ENCODE results near the gene FASTK. TPM values are rescaled to one million over a fixed set of nuclear protein-coding genes. Genes with fewer than 3 reads are reported as not detected.

The FASTK gene
- total and polyA plus RNA-seq, 2 donors, result 52.2 to 142 TPM

DNA sequence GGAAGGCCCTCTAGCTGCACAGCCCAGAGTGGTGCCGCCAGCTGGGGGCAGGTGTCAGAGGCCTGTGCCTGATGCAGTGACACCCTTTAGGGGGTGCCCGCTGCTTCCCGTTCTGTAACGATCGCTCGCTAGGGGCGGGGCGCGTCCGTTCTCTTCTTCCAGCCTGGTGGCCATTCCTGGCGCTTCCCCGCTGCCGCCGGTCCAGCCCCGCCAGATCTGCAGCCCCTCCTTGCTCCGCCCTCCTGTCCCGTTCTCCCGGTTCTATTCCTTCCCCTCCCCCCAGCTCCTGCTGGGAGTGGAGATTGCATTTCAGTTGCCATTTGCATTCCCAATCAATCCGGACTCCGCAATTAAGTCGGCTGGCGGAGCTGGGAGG lies 44.8 kb upstream of the FASTK start:
- no peak for DNase-seq (ENCODE audit: low read depth in 6 of 9, low spot score in 9 of 9)
- no peak overlapping the region for H3K27ac ChIP-seq (ENCODE audit: low read depth in 1 of 2, low read length in 1 of 2)
- 91% methylated on average over 22 of the region's 22 CpGs for WGBS
- H3K36me3 ChIP-seq (ENCODE audit: control insufficient read depth in 2 of 2, insufficient read depth in 2 of 2, low read length in 1 of 2), result peaks cover 0 to 4% of the 10 kb centered on the region in 2 donors
- peaks cover 0 to 38% of the 10 kb centered on the region in 2 donors for H3K27me3 ChIP-seq (ENCODE audit: control insufficient read depth in 2 of 2, insufficient read depth in 1 of 2, low read length in 1 of 2)
- peaks cover 0 to 6% of the 10 kb centered on the region in 2 donors for H3K9me3 ChIP-seq (ENCODE audit: control insufficient read depth in 2 of 2, insufficient read depth in 1 of 2, low read length in 1 of 2)
- H3K4me1 ChIP-seq (ENCODE audit: control insufficient read depth in 2 of 2, insufficient read depth in 2 of 2, low read length in 2 of 2), result peaks cover 0 to 2% of the 10 kb centered on the region in 2 donors
- H3K4me3 ChIP-seq (ENCODE audit: low read length in 2 of 2), result no peak overlapping the region

DNA sequence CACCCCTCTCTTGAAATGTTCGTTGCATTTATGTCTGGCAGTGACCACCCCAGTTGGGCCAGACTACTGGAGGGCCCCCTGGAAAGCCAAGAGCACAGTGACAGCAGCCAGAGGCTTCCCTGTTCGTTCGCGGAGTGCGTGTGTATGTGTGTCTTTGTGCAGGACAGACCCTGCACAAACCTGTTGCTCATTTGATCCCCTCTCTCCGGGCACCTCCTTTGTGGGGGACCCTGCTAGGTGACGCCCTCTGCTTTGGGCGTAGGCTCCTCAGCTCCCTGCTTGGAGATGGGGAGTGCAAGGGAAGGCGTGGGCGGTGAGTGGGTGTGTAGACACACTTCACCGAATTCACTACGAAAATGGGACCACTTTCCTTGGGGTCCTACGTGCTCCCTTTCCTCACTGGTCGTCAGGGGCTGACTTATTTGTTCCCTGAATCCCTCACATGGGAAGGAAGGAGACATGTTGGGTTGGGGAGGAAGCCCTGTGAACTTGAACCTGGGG lies 44.3 kb upstream of the FASTK start:
- H3K27ac ChIP-seq (ENCODE audit: low read depth in 1 of 2, low read length in 1 of 2), result no peak overlapping the region
- DNase-seq (ENCODE audit: low read depth in 6 of 9, low spot score in 9 of 9), result no peak
- no peak overlapping the region for H3K4me3 ChIP-seq (ENCODE audit: low read length in 2 of 2)
- peaks cover 0 to 4% of the 10 kb centered on the region in 2 donors for H3K36me3 ChIP-seq (ENCODE audit: control insufficient read depth in 2 of 2, insufficient read depth in 2 of 2, low read length in 1 of 2)
- H3K27me3 ChIP-seq (ENCODE audit: control insufficient read depth in 2 of 2, insufficient read depth in 1 of 2, low read length in 1 of 2), result peaks cover 0 to 38% of the 10 kb centered on the region in 2 donors
- 96% methylated on average over 14 of the region's 14 CpGs for WGBS
- peaks cover 0 to 6% of the 10 kb centered on the region in 2 donors for H3K9me3 ChIP-seq (ENCODE audit: control insufficient read depth in 2 of 2, insufficient read depth in 1 of 2, low read length in 1 of 2)
- H3K4me1 ChIP-seq (ENCODE audit: control insufficient read depth in 2 of 2, insufficient read depth in 2 of 2, low read length in 2 of 2), result peaks cover 0 to 2% of the 10 kb centered on the region in 2 donors

DNA sequence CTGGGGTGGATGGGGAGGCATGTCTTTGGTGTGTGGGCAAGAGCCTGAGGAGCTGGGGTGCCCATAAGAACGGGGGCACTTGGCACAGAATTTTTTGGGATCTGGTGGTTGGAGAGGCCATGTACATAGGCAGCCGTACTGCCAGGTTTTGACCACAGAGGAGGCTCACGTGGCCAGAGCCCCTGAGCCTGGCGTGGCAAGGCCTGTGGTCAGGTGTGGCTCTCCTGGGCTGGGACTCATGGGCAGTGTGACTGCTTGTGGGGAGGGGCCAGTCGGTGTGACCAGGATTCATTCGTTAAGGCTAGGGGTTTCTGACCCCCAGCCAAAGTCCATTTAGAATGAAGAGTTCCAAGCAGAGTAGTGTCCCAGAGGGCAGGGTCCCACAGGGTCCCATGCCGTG lies 43.9 kb upstream of the FASTK start:
- Histone ChIP-seq H3K4me1 (ENCODE audit: control insufficient read depth in 2 of 2, insufficient read depth in 2 of 2, low read length in 2 of 2) (peaks cover 0 to 2% of the 10 kb centered on the region in 2 donors), H3K36me3 (ENCODE audit: control insufficient read depth in 2 of 2, insufficient read depth in 2 of 2, low read length in 1 of 2) (peaks cover 0 to 4% of the 10 kb centered on the region in 2 donors), H3K9me3 (ENCODE audit: control insufficient read depth in 2 of 2, insufficient read depth in 1 of 2, low read length in 1 of 2) (peaks cover 0 to 6% of the 10 kb centered on the region in 2 donors), H3K27me3 (ENCODE audit: control insufficient read depth in 2 of 2, insufficient read depth in 1 of 2, low read length in 1 of 2) (peaks cover 0 to 38% of the 10 kb centered on the region in 2 donors), H3K4me3 (ENCODE audit: low read length in 2 of 2) (no peak overlapping the region), H3K27ac (ENCODE audit: low read depth in 1 of 2, low read length in 1 of 2) (no peak overlapping the region)
- DNase-seq (ENCODE audit: low read depth in 6 of 9, low spot score in 9 of 9), result no peak
- WGBS, result 96% methylated on average over 7 of the region's 7 CpGs

DNA sequence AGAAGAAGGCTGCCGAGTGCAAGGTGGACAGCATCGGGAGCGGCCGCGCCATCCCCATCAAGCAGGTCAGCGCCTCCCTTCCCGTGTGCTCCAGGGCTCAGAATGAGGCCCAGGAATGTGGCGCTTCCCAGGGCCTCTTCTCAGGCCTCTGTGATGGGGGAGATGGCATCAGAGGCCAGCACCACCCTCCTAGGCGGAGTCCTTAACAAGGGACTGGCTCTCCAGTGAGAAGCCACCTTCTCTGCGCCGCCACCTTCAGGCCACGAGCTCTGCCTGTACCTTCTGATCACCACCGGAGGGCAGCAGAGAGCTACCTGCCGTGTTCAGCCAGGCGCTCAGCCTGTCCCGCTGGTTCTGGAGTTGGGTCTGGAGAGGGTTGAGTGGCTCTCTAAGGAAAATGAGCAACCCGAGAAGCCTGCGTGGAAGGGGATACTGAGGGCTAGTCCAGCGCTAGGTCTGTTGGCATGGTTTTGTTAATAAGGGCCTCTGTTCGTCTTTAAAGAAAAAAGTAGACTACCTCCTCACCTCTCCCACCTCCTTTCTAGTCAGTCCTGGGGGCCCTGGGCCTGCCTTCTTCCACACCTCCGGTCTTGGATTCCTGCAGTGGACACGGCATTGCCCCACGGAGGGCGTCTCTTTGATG lies 43.3 kb upstream of the FASTK start:
- H3K4me3 ChIP-seq (ENCODE audit: low read length in 2 of 2), result no peak overlapping the region
- peaks cover 0 to 2% of the 10 kb centered on the region in 2 donors for H3K4me1 ChIP-seq (ENCODE audit: control insufficient read depth in 2 of 2, insufficient read depth in 2 of 2, low read length in 2 of 2)
- H3K27ac ChIP-seq (ENCODE audit: low read depth in 1 of 2, low read length in 1 of 2), result no peak overlapping the region
- DNase-seq (ENCODE audit: low read depth in 6 of 9, low spot score in 9 of 9), result peak; percentile 45 to 84 (median 65)
- H3K27me3 ChIP-seq (ENCODE audit: control insufficient read depth in 2 of 2, insufficient read depth in 1 of 2, low read length in 1 of 2), result peaks cover 0 to 38% of the 10 kb centered on the region in 2 donors
- WGBS, result 59% methylated on average over 24 of the region's 24 CpGs
- peaks cover 0 to 6% of the 10 kb centered on the region in 2 donors for H3K9me3 ChIP-seq (ENCODE audit: control insufficient read depth in 2 of 2, insufficient read depth in 1 of 2, low read length in 1 of 2)
- peaks cover 0 to 4% of the 10 kb centered on the region in 2 donors for H3K36me3 ChIP-seq (ENCODE audit: control insufficient read depth in 2 of 2, insufficient read depth in 2 of 2, low read length in 1 of 2)

DNA sequence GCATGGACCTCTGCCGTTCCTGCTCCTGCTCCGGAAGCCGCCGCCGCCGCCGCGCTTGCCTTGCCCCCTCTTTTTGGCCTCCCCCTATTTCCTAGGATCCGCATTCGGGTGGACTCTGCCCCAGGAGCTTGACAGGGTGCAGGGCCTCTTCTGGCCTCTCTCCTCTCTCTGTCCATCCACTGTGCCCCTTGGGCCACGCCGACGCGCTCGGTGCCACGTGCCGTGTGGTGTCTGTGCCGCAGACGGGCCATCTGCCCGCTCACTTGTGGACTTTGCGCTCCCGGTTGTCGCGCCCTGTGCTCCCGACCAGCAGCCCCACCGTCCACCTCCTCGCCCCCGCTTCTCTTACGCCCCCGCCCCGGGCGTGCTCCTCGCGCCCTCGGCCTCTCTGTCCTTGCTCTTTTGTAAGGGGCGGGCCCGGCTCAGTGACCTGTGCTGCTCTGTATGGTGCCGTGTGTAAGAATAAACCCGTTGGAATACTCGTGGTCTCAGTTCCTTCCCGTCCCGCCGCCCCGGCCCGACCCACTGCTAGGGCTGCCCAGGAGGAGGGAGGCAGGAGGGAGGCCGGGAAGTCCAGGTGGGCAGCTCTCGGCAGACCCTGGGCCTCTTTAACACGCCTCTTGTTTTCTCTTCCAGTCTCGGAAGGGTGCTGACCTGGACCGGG lies 42.7 kb upstream of the FASTK start:
- Histone ChIP-seq H3K9me3 (ENCODE audit: control insufficient read depth in 2 of 2, insufficient read depth in 1 of 2, low read length in 1 of 2) (peaks cover 0 to 6% of the 10 kb centered on the region in 2 donors), H3K36me3 (ENCODE audit: control insufficient read depth in 2 of 2, insufficient read depth in 2 of 2, low read length in 1 of 2) (peaks cover 0 to 4% of the 10 kb centered on the region in 2 donors), H3K27ac (ENCODE audit: low read depth in 1 of 2, low read length in 1 of 2) (no peak overlapping the region), H3K4me3 (ENCODE audit: low read length in 2 of 2) (no peak overlapping the region), H3K27me3 (ENCODE audit: control insufficient read depth in 2 of 2, insufficient read depth in 1 of 2, low read length in 1 of 2) (peaks cover 0 to 38% of the 10 kb centered on the region in 2 donors), H3K4me1 (ENCODE audit: control insufficient read depth in 2 of 2, insufficient read depth in 2 of 2, low read length in 2 of 2) (peaks cover 0 to 2% of the 10 kb centered on the region in 2 donors)
- 96% methylated on average over 50 of the region's 50 CpGs for WGBS
- no peak for DNase-seq (ENCODE audit: low read depth in 6 of 9, low spot score in 9 of 9)

DNA sequence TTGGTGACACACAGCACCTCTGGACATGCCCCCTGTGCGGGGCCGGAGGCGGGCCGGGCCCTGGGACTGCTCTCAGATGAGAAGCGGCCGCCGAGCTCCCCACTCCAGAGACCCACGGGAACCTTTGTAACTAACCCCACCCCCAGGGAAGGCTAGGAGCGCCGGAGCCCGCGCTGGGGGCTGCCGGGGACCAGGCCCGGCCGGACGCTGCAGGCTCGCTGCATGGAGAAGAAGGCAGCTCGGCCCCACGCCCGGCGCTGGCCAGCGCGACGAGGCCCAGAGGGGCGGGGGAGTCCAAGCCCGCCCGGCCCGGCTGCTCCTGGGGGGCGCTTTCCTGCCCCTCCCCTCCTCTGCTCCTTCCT lies 42.2 kb upstream of the FASTK start:
- Histone ChIP-seq H3K4me3 (ENCODE audit: low read length in 2 of 2) (no peak overlapping the region), H3K27me3 (ENCODE audit: control insufficient read depth in 2 of 2, insufficient read depth in 1 of 2, low read length in 1 of 2) (peaks cover 0 to 39% of the 10 kb centered on the region in 2 donors), H3K27ac (ENCODE audit: low read depth in 1 of 2, low read length in 1 of 2) (no peak overlapping the region), H3K4me1 (ENCODE audit: control insufficient read depth in 2 of 2, insufficient read depth in 2 of 2, low read length in 2 of 2) (peaks cover 0 to 2% of the 10 kb centered on the region in 2 donors), H3K36me3 (ENCODE audit: control insufficient read depth in 2 of 2, insufficient read depth in 2 of 2, low read length in 1 of 2) (peaks cover 0 to 4% of the 10 kb centered on the region in 2 donors), H3K9me3 (ENCODE audit: control insufficient read depth in 2 of 2, insufficient read depth in 1 of 2, low read length in 1 of 2) (peaks cover 0 to 6% of the 10 kb centered on the region in 2 donors)
- 98% methylated on average over 29 of the region's 29 CpGs for WGBS
- DNase-seq (ENCODE audit: low read depth in 6 of 9, low spot score in 9 of 9), result no peak

DNA sequence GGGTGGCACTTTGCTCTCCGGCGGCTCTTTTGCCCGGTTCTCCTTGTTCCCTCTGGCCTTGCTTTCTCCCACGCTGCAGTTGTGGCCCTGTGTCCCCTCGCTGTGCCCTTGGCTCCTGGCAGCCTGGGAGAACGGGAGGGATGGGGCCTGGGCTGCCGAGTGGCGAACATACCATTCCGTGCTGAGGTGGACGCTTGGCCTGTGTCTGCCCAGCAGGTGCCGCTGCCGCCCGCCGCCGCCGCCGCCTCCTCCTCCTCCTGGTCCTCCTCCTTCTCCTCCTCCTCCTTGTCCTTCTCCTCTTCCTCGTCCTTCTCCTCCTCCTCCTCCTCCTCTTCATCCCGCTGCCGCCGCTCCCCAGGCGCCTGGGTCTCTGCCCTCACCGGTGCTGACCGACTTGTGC lies 41.7 kb upstream of the FASTK start:
- no peak overlapping the region for H3K27ac ChIP-seq (ENCODE audit: low read depth in 1 of 2, low read length in 1 of 2)
- H3K36me3 ChIP-seq (ENCODE audit: control insufficient read depth in 2 of 2, insufficient read depth in 2 of 2, low read length in 1 of 2), result peaks cover 0 to 4% of the 10 kb centered on the region in 2 donors
- H3K9me3 ChIP-seq (ENCODE audit: control insufficient read depth in 2 of 2, insufficient read depth in 1 of 2, low read length in 1 of 2), result peaks cover 0 to 6% of the 10 kb centered on the region in 2 donors
- H3K4me1 ChIP-seq (ENCODE audit: control insufficient read depth in 2 of 2, insufficient read depth in 2 of 2, low read length in 2 of 2), result peaks cover 0 to 2% of the 10 kb centered on the region in 2 donors
- no peak for DNase-seq (ENCODE audit: low read depth in 6 of 9, low spot score in 9 of 9)
- peaks cover 0 to 40% of the 10 kb centered on the region in 2 donors for H3K27me3 ChIP-seq (ENCODE audit: control insufficient read depth in 2 of 2, insufficient read depth in 1 of 2, low read length in 1 of 2)
- H3K4me3 ChIP-seq (ENCODE audit: low read length in 2 of 2), result no peak overlapping the region
- WGBS, result 97% methylated on average over 24 of the region's 24 CpGs

DNA sequence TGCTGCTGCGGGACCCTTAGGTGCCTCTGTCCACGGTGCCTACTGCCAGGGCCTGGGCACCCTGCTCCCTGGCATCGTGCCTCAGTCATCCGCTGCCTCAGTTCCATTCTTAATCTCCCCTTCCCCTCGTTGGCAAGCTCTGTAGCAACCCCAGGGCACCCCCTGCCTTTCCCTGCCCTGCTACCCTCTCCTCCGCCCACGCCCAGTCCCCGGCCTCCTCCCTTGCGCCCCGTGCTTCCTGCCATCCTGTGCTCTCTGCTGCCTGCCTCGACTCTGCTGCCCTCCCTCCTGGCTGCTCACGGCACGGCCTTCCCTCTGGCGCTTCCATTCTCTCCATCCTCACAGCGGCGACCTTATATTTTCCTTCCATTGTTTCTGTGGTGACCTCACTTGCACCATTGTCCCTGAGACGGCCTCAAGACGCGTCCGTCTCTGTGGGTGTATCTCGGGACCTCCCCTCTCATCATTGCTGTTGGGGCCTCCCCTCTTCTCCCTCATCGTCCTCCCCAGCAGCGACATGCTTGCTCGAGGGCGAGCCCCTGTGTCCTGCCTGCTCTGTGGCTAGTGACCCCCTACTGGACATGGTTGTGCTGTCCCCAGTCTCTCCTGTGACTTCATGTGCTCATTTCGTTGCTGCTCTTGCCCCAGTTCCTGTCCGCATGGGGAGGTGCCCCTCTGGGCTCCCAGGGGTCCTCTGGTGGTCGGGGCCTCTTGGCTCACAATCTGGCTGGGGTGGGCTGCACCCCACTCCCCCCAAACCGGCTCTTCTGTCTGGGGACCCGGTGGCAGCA lies 41.0 kb upstream of the FASTK start:
- Histone ChIP-seq H3K9me3 (ENCODE audit: control insufficient read depth in 2 of 2, insufficient read depth in 1 of 2, low read length in 1 of 2) (peaks cover 0 to 6% of the 10 kb centered on the region in 2 donors), H3K27ac (ENCODE audit: low read depth in 1 of 2, low read length in 1 of 2) (no peak overlapping the region), H3K4me1 (ENCODE audit: control insufficient read depth in 2 of 2, insufficient read depth in 2 of 2, low read length in 2 of 2) (peaks cover 0 to 2% of the 10 kb centered on the region in 2 donors), H3K36me3 (ENCODE audit: control insufficient read depth in 2 of 2, insufficient read depth in 2 of 2, low read length in 1 of 2) (peaks cover 0 to 4% of the 10 kb centered on the region in 2 donors), H3K27me3 (ENCODE audit: control insufficient read depth in 2 of 2, insufficient read depth in 1 of 2, low read length in 1 of 2) (peaks cover 6 to 40% of the 10 kb centered on the region in 2 donors), H3K4me3 (ENCODE audit: low read length in 2 of 2) (no peak overlapping the region)
- no peak for DNase-seq (ENCODE audit: low read depth in 6 of 9, low spot score in 9 of 9)
- WGBS, result 91% methylated on average over 30 of the region's 30 CpGs
